Gastrocnemius medialis (tissue), 4 donors: Measurements from ENCODE around the gene RASSF4. TPM values are rescaled to one million over a fixed set of nuclear protein-coding genes. Genes with fewer than 3 reads are reported as not detected.
A peak's percentile ranks its signal among the peaks of the same experiment; 100 is the strongest.

ENCODE experiments used
- ATAC-seq, 2 donors: fragments of 150-250 bp; one replicate each; pipeline ENCODE4 v1.9.1; 2016
- DNase-seq, 2 donors: peaks; one replicate each; pipeline ENCODE4 v3.0.0-alpha.2; 2019
- H3K27ac ChIP-seq, 4 donors: fragments of 200-600 bp; sonication (generic); 1 replicate in 1 of 4; 2 replicates in 3 of 4; pipeline ENCODE4 v1.5.1; 2016 to 2018; ENCODE audit warnings: mild to moderate bottlenecking in 2 of 4, moderate library complexity in 1 of 4
- H3K27me3 ChIP-seq, 3 donors: fragments of 200-600 bp; sonication (generic) in 2 of 3; 1 replicate in 1 of 3; 2 replicates in 2 of 3; pipeline versions ENCODE4 v1.5.1 to v1.6.0; 2016 to 2019; ENCODE audit warnings: mild to moderate bottlenecking in 1 of 3, moderate library complexity in 1 of 3
- H3K36me3 ChIP-seq, 2 donors: fragments of 200-600 bp; sonication (generic) in 1 of 2; one replicate each; pipeline ENCODE4 v1.5.1; 2017 to 2018
- H3K4me1 ChIP-seq, 2 donors: fragments of 200-600 bp; sonication (generic) in 1 of 2; one replicate each; pipeline ENCODE4 v1.5.1; 2016 to 2017; ENCODE audit warnings: mild to moderate bottlenecking in 2 of 2
- H3K4me3 ChIP-seq, 4 donors: fragments of 200-600 bp; sonication (generic) in 3 of 4; 1 replicate in 1 of 4; 2 replicates in 3 of 4; pipeline ENCODE4 v1.5.1; 2016 to 2019; ENCODE audit warnings: mild to moderate bottlenecking in 2 of 4
- H3K9me3 ChIP-seq, 3 donors: fragments of 200-600 bp; sonication (generic) in 2 of 3; 1 replicate in 1 of 3; 2 replicates in 2 of 3; pipeline ENCODE4 v1.5.1; 2016 to 2019
- CTCF ChIP-seq, 5 experiments: fragments of 450-650 bp in 3 of 5; fragments of 200-600 bp in 2 of 5; sonication (generic) in 2 of 5; IDR thresholded peaks in 4 of 5; conservative IDR thresholded peaks in 1 of 5; 1 replicate in 4 of 5; 2 replicates in 1 of 5; pipeline ENCODE4 v1.5.1; 2016 to 2019; ENCODE audit warnings: antibody characterized with exemption in 5 of 5, mild to moderate bottlenecking in 3 of 5, moderate library complexity in 3 of 5
- POLR2A ChIP-seq, 2 donors: fragments of 450-650 bp; IDR thresholded peaks; one replicate each; pipeline ENCODE4 v1.6.1; 2017; ENCODE audit warnings: antibody characterized with exemption in 2 of 2, mild to moderate bottlenecking in 2 of 2, moderate library complexity in 2 of 2
- in situ Hi-C, 4 donors: fragments of 200-750 bp; cut with MboI; loops; one replicate each; pipeline versions ENCODE4 v1.15.0 to v1.8.0; 2017; ENCODE audit warnings: low sequenced_read_pairs in 4 of 4
- intact Hi-C: fragments of 100-400 bp; cut with DNase I; formaldehyde crosslinking; loops from one replicate; pipeline ENCODE4 v1.15.1; 2023; ENCODE audit warnings: low total_unique reads
- total RNA-seq, 4 donors: library from RNA; depleted of rRNA; stranded (reverse); fragments of >200 nt; gene quantifications; one replicate each; pipeline versions ENCODE4 v1.1.0 to v1.2.3, GENCODE V29; 2016

The RASSF4 gene
- total RNA-seq, 4 donors from 2014 or later: 9.4 to 39.7 (median 24.0) TPM

- Histone ChIP-seq H3K36me3 (no peaks in the 10 kb centered on the region), H3K4me3 (no peak overlapping the region), H3K27me3 (no peaks in the 10 kb centered on the region), H3K27ac (peak overlapping the region; percentile 15 to 91 (median 78)), H3K4me1 (peaks cover 62 to 74% of the 10 kb centered on the region in 2 donors), H3K9me3 (no peaks in the 10 kb centered on the region)
- intact Hi-C loops: loop anchor here (10.0 kb wide), 1 partner anchor 431 kb away; no protein-coding TSS in a partner anchor
- TF ChIP-seq CTCF (IDR thresholded peaks at IDR 0.05 in 4 of 5, conservative IDR thresholded peaks at IDR 0.05 in 1 of 5): no peak
- TF ChIP-seq POLR2A (IDR thresholded peaks at IDR 0.05): no peak
- peak in 1 of 2 donors; percentile 17 for DNase-seq
- ATAC-seq: no peak
- in situ Hi-C loops: loop anchor here in 2 of 4 donors (25.0 kb wide), 2 partner anchors 1019 to 1581 kb away; partner anchors contain the start of gene HNRNPF (in 2 of the 2)
Observed at GRCh38 chr10:44993226-44993921, 33.8 kb downstream of the RASSF4 start.

DNA sequence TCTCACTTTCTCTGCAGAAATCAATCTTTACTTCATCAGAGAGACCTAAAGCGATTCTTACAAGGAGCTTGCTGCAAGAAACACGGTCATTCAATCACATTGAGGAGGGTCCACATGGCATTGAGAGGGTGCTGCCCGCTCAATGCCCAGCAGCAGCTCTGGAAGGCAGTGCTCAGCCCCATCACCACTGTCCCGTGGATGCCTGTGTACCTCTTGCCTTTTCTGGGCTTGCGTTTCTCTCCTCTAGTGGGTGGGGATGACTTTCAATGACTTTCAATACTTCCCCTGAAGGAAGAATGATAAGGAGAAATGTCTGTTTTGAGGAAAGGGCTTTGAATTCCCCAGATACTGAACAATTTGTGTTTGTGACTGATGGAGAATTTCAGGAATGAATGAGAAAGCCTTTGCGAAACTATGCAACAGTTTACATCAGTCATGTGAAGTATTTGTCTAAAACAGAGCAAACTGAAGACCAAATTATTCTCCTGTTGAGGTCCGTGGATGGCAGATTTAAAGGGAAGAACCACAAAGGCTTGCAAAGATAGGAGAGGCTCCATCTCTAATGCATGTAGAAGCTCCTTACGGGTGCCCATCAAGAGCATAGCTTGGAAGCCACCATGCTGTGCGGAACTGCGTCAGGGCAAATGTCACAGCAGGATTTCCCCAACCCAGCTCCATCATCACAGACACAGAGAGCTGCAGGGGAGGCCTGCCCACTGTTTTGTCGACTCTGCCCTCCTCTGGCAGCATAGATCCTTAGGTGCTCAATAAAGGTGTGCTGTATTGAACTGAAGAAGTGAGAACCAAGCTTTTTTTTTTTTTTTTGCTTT, 34.5 kb downstream of the RASSF4 start:
- H3K4me3 ChIP-seq: no peak overlapping the region
- TF ChIP-seq POLR2A (IDR thresholded peaks at IDR 0.05): no peak
- ATAC-seq (no peak), DNase-seq (no peak)
- H3K27me3 ChIP-seq: no peaks in the 10 kb centered on the region
- peaks cover 62 to 82% of the 10 kb centered on the region in 2 donors for H3K4me1 ChIP-seq
- no peaks in the 10 kb centered on the region for H3K36me3 ChIP-seq
- in situ Hi-C loops: loop anchor here in 2 of 4 donors (25.0 kb wide), 2 partner anchors 1018 to 1582 kb away; partner anchors contain the start of gene HNRNPF (in 2 of the 2)
- no peaks in the 10 kb centered on the region for H3K9me3 ChIP-seq
- intact Hi-C loops: loop anchor here (10.0 kb wide), 1 partner anchor 431 kb away; no protein-coding TSS in a partner anchor
- H3K27ac ChIP-seq: peak overlapping the region; percentile 72 to 91 (median 82)

DNA sequence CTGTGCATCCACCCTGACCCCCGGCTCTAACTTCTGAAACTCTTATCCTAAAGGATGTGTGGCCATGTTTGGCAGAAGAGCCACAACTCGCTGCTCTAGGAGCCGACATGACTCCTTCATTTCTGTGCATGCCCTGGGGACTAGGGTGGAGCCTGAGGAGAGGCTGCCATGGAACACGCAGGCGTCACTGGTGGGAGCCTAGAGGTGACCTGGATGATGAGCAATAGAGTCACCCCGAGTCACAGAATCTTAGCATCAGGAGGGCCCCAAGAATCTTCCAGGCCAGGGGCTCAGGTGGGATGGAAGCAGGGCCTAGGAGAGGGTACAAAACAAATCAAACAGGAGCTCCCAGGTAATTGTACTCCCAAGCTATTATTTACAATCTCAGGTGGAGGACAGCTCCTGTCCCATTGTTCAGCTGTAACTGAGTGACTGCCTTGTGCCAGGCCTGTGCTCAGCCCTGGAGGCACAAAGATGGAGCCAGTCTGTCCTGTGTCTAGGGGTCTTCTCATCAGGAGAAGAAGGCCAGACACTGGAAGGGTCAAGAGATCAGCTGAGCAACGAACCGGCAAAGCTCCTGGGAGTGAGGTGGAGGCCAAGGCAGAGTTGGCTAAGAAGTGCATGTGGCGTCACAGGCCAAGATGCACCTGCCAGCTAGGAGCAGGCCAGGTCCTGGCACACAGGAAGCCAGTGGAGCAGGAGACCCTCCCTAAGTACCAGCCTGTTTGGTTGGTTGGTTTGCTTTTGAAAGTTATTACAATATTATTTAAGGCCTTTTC, 35.3 kb downstream of the RASSF4 start:
- intact Hi-C loops: loop anchor here (1.0 to 10.0 kb wide), 2 partner anchors 14 to 430 kb away; no protein-coding TSS in a partner anchor

DNA sequence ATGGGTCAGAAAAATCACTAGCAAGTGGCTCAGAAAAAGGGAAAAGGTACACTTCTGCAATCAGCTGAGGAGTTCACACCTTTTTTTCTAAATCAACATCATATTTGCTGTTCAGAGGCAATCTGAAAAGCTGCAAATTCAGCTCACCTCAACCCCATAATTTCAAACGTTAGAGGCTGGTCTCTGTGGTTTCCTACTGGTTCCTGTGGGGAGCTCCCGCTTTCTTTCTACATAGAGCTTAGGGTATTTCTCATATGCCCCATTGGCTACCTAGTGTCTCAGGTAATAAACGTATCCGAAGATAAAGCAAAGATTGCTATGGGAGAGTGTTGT, 35.9 kb downstream of the RASSF4 start:
- Histone ChIP-seq H3K27ac (peak overlapping the region; percentile 72 to 91 (median 82)), H3K4me3 (no peak overlapping the region), H3K27me3 (no peaks in the 10 kb centered on the region), H3K36me3 (no peaks in the 10 kb centered on the region), H3K4me1 (peaks cover 62 to 93% of the 10 kb centered on the region in 2 donors), H3K9me3 (no peaks in the 10 kb centered on the region)
- TF ChIP-seq POLR2A (IDR thresholded peaks at IDR 0.05): no peak
- TF ChIP-seq CTCF (IDR thresholded peaks at IDR 0.05 in 4 of 5, conservative IDR thresholded peaks at IDR 0.05 in 1 of 5): no peak
- ATAC-seq (no peak), DNase-seq (no peak)
- in situ Hi-C loops: loop anchor here in 2 of 4 donors (25.0 kb wide), 2 partner anchors 1017 to 1583 kb away; partner anchors contain the start of gene HNRNPF (in 2 of the 2)
- intact Hi-C loops: loop anchor here (1.0 to 10.0 kb wide), 2 partner anchors 14 to 429 kb away; no protein-coding TSS in a partner anchor

More for the DNA sequence above, 35.3 kb downstream of the RASSF4 start:
- ATAC-seq (no peak), DNase-seq (peak in 1 of 2 donors; percentile 38)
- Histone ChIP-seq H3K4me1 (peaks cover 62 to 90% of the 10 kb centered on the region in 2 donors), H3K27ac (peak overlapping the region; percentile 72 to 91 (median 82)), H3K36me3 (no peaks in the 10 kb centered on the region), H3K27me3 (no peaks in the 10 kb centered on the region), H3K4me3 (no peak overlapping the region), H3K9me3 (no peaks in the 10 kb centered on the region)
- TF ChIP-seq CTCF (IDR thresholded peaks at IDR 0.05 in 4 of 5, conservative IDR thresholded peaks at IDR 0.05 in 1 of 5): no peak
- TF ChIP-seq POLR2A (IDR thresholded peaks at IDR 0.05): no peak
- in situ Hi-C loops: loop anchor here in 2 of 4 donors (25.0 kb wide), 2 partner anchors 1017 to 1583 kb away; partner anchors contain the start of gene HNRNPF (in 2 of the 2)
